GM15510 (cell line): ENCODE data around the gene SETD1B.
A peak's percentile ranks its signal among the peaks of the same experiment; 100 is the strongest.

Source experiments
- POLR2A ChIP-seq: IDR thresholded peaks from 3 replicates; pipeline ENCODE4 v1.6.1; 2011; ENCODE audit warnings: borderline replicate concordance; ENCODE audit not compliant: insufficient read length; ENCODE audit errors: extremely low read depth

The SETD1B gene

DNA sequence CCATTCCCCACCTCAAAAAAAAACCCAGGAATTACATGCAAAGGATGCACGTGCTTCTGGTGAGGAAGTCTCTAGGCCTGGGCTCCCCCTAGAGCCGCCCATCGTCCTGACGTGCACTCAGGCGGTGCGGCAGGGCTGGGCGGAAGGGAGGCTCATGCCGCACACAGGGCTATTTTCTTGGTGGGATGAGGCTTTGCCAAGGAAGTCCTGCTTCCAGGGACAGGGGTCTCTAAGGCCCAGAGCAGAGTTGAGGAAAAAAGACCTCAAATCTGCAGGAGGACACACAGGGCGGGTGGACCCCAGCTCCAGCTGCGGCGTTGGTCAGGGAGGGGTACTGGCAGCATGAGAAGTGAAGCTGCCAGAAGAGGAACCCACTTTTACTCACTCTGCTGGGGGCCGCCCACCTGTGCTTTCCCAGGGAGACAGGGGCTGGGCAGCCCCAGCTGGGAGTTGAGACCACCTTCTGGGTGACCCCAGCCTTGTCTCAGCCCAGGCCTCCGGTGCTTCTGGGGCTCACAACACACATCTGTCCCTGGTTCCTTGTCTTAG lies 14.5 kb upstream of the SETD1B start:
- peak; percentile 33 for TF ChIP-seq POLR2A

DNA sequence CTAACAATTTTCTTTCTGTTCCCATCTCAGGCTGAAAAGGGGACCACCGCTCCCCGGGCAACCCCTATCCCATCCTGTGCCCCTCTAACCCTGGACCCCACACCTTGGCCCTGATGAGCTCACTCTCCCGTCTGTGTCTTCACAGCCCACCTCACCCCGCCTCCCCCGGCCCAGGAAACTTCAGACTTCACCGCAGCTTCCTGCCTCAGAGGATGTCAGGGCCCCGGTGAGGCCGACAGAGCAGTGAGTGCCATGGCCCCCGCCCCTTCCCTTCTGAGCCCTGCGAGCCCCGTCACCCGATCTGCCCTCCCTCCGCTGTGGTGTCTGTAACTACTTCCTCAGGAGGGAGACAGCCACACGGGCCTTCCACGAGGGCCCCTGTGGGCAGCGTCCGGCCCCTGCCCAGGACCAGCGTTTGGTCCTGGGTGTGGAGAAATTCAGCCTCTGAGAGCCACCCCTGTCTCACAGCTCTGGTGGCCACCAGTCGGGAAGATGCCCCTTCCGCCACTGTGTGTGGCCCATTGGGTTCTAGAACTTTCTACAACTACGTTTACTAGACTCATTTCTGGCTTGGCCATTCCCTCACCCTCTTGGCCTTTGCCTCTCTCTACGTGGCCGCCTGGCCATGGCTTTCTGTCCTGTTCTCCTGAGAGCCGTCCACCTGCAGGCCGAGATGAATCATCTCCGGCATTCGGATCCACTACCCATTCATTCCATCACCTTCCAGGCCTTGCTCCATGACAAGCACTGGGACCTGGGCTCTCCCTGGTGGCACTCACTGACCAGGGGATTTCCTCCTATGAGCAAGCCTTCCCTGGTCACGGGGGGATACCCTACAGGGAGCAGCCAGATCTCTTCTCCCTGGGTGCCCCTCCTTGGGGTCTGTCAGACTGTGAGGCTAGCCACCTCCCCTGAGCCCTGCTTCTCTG lies 13.7 kb upstream of the SETD1B start:
- TF ChIP-seq POLR2A, result peak; percentile 65

DNA sequence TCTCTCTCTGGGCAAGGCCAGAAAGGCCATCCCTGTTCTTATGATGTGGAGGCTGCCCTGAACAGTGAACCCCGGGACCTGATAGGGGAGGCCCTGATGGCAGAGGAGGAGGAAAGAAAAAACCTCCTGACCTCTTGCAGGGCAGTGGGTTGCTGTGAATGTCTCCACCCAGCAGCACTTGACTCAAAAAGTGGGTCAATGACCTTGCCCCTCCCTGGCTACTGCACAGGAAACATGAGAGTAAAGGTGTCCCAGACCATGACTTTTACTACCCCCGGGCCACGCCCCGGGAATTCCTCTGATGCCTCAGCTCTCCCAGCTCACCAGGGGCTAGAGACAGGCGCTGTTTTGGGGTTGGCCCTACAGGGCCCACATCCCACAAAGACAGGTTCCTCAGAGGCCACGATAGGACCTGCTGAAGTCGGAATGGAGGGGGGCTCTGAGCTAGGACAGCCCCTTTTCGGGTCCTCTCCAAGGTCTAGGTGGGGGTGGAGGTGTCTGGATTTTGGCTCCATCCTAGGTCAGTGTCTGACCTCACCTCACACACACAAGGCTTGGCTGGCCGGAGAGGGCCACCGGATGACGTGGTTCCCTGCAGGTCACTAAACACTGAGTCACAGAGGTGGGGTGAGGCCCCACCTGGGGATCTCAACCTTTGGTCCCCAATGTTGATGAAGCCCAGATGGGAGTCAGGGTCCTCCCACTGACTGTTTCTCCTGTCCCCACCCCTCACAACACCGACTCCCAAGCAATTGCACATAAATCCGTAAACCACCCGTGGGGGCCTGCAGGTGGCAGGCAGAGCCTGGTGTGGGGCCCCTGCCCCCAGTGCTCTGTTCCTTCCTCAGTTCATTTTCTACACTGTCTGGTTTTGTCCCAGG lies 11.9 kb upstream of the SETD1B start:
- no peak for TF ChIP-seq POLR2A

DNA sequence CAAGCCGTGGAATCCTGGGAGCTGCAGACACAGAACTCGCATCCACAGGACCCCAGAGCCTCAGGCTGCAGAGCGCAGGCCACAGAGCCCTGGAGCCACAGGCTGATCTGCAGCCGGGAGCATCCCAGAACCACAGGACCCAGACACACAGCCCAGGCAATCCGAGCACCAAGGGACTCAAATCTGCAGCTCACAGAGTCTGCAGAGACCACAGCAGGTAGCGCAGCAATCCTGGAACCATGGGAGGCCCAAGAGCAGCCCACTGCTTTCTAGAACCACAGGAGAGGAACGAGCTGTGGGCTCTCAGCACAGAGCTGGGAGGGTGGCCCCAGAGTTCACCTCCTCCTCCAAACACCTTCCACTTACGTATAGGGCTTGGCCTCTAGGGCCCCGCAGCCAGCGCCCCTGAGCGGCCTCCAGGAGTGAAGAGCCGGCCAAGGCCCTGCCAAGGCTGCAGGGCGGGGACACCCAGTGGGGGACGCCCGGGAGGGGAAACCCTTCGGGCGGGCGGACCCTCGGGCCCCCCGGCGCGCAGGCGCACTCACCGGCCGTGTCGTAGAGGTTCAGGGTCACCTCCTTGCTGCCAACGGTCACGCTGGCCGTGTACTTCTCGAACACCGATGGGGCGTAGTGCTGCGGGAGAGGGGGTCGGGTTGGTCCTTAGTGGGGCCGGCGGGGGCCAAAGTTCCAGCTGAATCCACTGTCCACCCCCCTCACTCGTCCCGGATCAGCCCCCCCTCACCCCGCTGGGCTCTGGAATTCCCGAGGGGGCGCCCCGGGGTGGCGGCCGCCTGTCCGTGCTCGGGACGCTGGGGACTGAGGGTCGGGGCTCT lies 11.0 kb upstream of the SETD1B start:
- TF ChIP-seq POLR2A, result peak; percentile 21

DNA sequence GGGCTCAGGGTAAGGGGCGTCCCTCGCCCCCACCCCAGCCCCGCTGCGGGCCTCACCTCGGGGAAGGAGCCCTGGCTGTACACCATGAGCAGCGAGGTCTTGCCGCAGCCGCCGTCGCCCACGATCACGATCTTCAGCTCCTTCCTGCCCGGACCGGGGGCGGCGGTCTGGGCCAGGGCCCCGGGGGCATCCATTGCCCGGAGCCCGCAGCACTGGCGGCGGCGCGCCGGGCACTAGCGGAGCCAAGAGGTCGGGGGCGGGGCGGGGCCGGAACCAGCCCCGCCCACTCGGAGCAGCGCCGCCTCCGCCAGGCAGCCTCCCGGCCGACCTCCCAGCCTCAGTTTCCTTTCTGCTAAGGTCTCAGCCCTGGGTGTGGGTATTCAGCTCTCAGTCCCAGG lies 10.4 kb upstream of the SETD1B start, which contains the start of gene RHOF:
TSS of gene RHOF (minus strand) at position 249 of the 398 bp plus-strand sequence. CDS start at position 194, 55 bp downstream.
- peak; percentile 75 for TF ChIP-seq POLR2A

DNA sequence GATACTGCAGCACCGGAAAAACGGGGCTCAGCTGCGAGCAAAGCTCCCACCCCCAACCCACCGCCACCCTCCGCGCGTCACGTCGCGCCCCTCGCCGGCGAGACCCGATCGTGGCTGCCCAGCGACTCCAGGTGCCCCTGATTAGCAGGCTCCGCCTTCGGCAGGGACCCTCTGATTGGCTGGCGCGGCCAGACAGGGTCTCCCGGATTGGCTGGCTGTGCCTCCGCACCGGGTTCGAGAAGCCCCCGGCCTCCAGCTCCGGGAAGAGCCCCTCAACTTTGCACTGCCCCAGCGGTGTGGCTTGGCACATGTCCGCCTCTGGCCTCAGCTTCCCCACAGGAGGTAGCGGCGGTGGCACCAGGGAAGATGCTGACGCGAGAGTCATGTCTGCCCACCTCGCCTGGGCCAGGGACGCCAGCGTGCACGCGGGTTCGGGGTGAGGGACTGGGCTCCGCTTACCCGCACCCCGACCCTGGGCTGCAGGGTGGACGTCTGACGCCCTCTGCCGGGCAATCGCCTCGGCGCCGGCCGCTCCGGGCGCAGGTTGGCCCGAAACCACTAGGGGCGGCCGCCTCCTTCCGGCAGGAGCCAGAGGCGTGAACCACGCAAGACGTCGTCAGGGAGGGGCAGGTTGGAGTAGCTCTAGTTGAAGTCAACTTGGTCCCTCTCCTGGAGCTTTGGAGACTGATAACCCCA lies 9.8 kb upstream of the SETD1B start:
- TF ChIP-seq POLR2A, result peak; percentile 29

DNA sequence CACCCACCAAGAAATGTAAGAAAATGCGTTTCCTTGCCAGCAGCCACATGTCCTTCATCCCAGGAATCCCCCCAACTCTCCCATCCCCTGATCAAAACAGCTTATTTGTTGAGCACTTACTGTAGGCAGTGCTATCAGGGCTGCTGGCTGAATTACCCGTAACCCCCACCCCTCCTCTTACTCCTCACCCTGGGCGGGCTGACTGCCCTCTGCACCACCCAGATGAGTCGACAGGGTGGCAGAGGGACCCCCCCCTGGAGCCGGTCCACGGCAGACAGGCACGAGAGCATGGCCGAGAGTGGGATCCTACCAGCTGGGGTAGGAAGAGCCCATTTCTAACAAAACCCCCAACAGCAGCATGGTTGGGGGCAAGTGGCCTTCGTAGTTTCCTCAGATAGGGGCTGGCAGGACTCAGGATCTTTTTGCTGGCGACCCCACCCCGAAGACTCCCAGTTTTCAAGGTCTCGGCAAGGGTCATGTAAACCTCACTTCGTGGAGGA lies 9.2 kb upstream of the SETD1B start:
- TF ChIP-seq POLR2A, result no peak

DNA sequence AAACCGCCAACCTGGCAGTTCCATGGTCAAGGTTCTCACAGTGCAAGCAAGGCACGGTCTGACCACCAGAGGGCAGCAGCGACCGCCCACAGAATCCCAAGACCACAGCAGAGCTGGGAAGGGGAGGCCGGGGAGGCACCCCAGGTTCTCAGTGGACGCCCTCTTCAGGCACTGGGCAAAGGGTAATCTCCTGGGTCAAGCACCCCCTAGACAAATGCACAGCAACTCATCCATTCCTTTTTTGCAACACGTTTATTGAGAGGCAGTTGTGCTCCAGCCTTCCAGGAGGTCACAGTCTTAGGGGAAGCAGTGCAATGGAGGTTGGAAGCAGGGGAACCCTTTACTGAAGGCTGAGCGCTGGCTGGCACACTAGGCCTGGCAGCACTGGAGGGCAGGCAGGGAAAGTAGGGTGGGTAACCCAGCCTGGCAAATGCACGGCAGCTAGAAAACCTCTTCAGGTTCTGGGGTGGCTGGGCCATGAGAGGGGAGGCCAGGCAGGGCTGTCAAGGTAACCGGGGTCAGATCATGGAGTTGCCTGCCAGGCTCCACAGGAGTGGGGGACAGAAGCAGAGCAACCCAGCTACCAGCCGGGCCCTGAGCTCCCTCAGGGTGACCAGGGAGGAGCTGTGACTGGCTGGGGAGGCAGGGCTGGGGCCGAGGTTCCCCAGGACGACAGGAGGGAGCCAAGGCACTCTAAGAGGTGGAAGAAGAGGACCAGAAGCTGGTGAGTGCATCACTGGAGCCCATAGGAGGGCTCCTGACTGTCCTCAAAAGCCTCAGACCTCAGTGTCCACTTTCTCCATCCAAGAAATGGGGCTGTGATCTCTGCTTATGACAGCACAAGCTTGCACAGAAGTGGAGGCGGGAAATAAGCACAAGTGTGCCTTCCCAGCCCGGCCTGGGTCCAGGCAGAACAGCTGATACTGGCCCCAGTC lies 8.5 kb upstream of the SETD1B start:
- TF ChIP-seq POLR2A, result no peak

DNA sequence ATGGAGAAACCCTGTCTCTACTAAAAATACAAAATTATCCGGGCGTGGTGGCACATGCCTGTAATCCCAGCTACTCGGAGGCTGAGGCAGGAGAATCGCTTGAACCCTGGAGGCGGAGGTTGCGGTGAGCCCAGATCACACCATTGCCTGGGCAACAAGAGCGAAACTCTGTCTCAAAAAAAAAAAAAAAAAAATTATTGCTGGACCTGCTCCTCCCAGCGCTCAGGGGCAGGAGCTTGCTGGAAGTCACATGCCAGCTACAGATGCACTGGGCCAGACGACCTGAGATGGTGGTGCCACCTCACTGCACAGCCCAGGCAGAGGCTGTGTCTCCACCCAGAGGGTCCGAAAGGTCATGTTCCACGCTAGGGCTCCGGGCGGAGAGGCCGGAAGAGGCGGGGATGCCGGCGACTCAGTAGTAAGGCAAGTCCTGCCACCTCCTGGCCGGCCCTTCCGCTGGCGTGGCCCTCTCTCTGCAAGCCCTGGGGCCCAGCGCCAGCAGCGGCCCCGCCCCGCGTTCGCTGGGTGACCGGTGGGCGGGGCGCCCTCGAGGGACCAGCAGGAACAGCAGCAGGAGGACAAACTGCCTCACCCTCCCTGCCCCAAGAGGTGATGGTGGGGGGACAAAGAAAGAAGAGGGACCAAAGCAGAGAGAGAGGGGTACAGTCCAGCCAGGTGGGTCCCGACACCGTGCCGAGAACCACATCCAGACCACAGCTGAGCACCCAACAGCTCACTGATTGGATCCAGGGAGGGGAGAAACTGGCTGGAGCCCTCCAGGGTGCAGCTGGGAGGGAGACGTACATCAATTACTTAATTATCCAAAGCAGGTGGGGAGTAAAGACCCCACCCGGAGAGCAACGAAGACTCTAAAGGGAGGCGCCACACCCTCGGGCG lies 6.7 kb upstream of the SETD1B start:
- no peak for TF ChIP-seq POLR2A

DNA sequence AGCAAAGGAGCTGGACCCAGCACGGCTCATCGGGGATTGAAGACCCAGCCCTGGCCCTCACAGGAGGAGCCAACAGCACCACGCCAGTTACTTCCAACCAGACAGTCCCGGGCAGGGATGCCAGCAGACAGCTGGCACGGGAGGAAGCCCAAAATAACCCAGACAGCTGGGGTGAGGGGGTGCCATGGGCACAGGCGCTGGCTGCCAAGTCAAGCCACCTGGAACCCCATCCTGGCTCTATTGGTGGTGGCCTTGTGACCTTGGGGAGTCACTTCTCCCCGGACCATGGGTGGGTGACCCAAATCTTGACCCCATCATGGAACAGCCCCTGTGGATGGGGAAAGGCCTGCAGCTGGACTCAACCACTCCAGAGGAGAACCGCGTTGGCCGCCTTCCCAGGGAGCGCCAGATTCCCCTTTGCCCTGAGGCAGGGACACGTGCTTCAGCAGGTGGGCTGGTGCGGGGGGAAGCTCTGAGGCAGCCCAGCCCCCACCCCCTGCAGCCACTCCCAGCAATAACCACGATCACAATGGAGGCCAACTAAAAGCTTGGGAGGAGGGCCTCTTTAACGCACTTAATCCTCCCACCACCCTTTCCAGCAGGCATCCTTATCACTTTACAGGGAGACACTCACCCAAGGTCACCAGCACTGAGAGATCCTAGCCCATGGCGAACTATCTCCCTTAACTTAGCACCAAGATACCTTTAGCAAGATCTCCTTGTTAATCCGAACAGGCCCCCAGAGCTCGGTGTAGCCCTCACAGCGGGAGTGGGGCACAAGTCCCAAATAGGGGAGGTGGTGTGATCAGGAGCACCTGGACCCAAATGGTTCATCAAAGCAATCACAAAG lies 5.6 kb upstream of the SETD1B start:
- TF ChIP-seq POLR2A, result no peak

DNA sequence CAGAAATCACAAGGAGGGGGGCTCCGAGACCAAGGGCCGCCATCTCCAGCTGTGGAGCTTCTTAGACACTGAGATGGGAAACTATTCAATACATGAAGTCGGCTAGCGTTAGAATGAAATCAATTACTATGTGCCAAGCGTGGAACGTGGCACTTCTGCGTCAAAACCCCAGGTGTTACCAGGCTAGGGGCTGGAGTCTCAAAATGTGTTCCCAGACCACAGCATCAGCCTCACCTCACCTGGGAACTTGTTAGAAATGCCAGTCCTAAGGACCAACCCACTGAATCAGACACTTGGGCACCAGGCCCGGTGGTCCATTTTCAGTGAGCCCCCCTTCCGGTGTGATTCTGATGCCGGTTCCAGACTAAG lies 5.0 kb upstream of the SETD1B start:
- no peak for TF ChIP-seq POLR2A
